Astrocyte (in vitro differentiated cells and primary cell): ENCODE results near the gene NWD2. TPM values are rescaled to one million over a fixed set of nuclear protein-coding genes. Genes with fewer than 3 reads are reported as not detected.

ENCODE experiments used
- DNase-seq: peaks from one replicate; pipeline ENCODE4 v3.0.0-alpha.2; 2010; ENCODE audit warnings: low read depth
- FAIRE-seq: peaks from 2 replicates; lab custom pipeline; 2011; peaks lifted over from hg19 to GRCh38; lab: Jason Lieb, UNC
- H2AFZ ChIP-seq: 2 replicates; pipeline ENCODE4 v1.6.0; 2012; ENCODE audit warnings: low read depth, low read length, inconsistent platforms
- H3K27ac ChIP-seq: 2 replicates; pipeline ENCODE4 v1.5.1; 2011; ENCODE audit warnings: low read depth, low read length, inconsistent platforms
- H3K27me3 ChIP-seq: 2 replicates; pipeline ENCODE4 v1.6.0; 2011; ENCODE audit warnings: low read length, inconsistent platforms; ENCODE audit not compliant: insufficient read depth
- H3K36me3 ChIP-seq: 2 replicates; pipeline ENCODE4 v1.5.1; 2011; ENCODE audit warnings: low read length, inconsistent platforms; ENCODE audit not compliant: insufficient read depth
- H3K4me1 ChIP-seq: 2 replicates; pipeline ENCODE4 v1.5.1; 2011; ENCODE audit warnings: low read length, inconsistent platforms; ENCODE audit not compliant: insufficient read depth
- H3K4me2 ChIP-seq: 2 replicates; pipeline ENCODE4 v1.6.0; 2012; ENCODE audit warnings: low read length, inconsistent platforms
- H3K4me3 ChIP-seq: 2 replicates; pipeline ENCODE4 v1.5.1; 2011; ENCODE audit warnings: low read depth, mild to moderate bottlenecking, low read length, inconsistent platforms; ENCODE audit not compliant: insufficient read depth
- H3K79me2 ChIP-seq: 2 replicates; pipeline ENCODE4 v1.6.0; 2012; ENCODE audit warnings: mild to moderate bottlenecking, low read length, inconsistent platforms; ENCODE audit not compliant: insufficient read depth
- H3K9ac ChIP-seq: 2 replicates; pipeline ENCODE4 v1.6.0; 2012; ENCODE audit warnings: mild to moderate bottlenecking, low read length, inconsistent platforms
- H3K9me3 ChIP-seq: 2 replicates; pipeline ENCODE4 v1.5.1; 2012; ENCODE audit warnings: low read depth, mild to moderate bottlenecking, low read length, inconsistent platforms; ENCODE audit not compliant: insufficient read depth
- H4K20me1 ChIP-seq: 2 replicates; pipeline ENCODE4 v1.6.0; 2012; ENCODE audit warnings: low read length, inconsistent platforms; ENCODE audit not compliant: insufficient read depth
- H3K27ac Mint-ChIP-seq: one replicate; pipeline ENCODE4 v1.8.0; 2021; ENCODE audit warnings: mild to moderate bottlenecking, mixed read lengths; ENCODE audit not compliant: unreplicated experiment
- H3K27me3 Mint-ChIP-seq: one replicate; pipeline ENCODE4 v1.8.0; 2021; ENCODE audit warnings: low read depth, mixed read lengths; ENCODE audit not compliant: unreplicated experiment
- H3K36me3 Mint-ChIP-seq: one replicate; pipeline ENCODE4 v1.8.0; 2021; ENCODE audit warnings: low read depth, mixed read lengths; ENCODE audit not compliant: unreplicated experiment
- H3K4me1 Mint-ChIP-seq: one replicate; pipeline ENCODE4 v1.8.0; 2021; ENCODE audit warnings: low read depth, mixed read lengths; ENCODE audit not compliant: unreplicated experiment
- H3K4me3 Mint-ChIP-seq: one replicate; pipeline ENCODE4 v1.8.0; 2021; ENCODE audit warnings: mild to moderate bottlenecking, moderate library complexity, mixed read lengths; ENCODE audit not compliant: unreplicated experiment
- H3K9me3 Mint-ChIP-seq: one replicate; pipeline ENCODE4 v1.8.0; 2021; ENCODE audit warnings: mild to moderate bottlenecking, mixed read lengths; ENCODE audit not compliant: unreplicated experiment
- CTCF ChIP-seq: IDR thresholded peaks from 2 replicates; pipeline ENCODE4 v1.5.1; 2011; ENCODE audit warnings: low read depth, mild to moderate bottlenecking, inconsistent platforms, low read length, moderate library complexity; ENCODE audit not compliant: insufficient read depth
- EZH2 ChIP-seq: IDR thresholded peaks from 2 replicates; pipeline ENCODE4 v1.6.1; 2012; ENCODE audit warnings: mild to moderate bottlenecking, low read length, inconsistent platforms; ENCODE audit not compliant: insufficient read depth
- total RNA-seq: library from RNA; stranded (reverse); gene quantifications from 2 replicates; pipeline ENCODE4 v1.2.1, GENCODE V29; 2021

The NWD2 gene
- total RNA-seq, 1 donor from 2014 or later, result not detected

GRCh38 chr4:37452952-37453280, 208.4 kb downstream of the NWD2 start:
- Mint-ChIP-seq H3K4me1 (peaks cover 2% of the 10 kb centered on the region), H3K36me3 (no peaks in the 10 kb centered on the region), H3K27ac (no peak overlapping the region), H3K27me3 (peaks cover 52% of the 10 kb centered on the region), H3K4me3 (peak overlapping the region; percentile 83), H3K9me3 (no peaks in the 10 kb centered on the region)
- peaks cover 39% of the 10 kb centered on the region for H3K27me3 ChIP-seq
- H2AFZ ChIP-seq, result peak overlapping the region; percentile 77
- peak overlapping the region; percentile 91 for H3K4me2 ChIP-seq
- H3K9me3 ChIP-seq, result no peaks in the 10 kb centered on the region
- H3K9ac ChIP-seq, result no peak overlapping the region
- no peak for TF ChIP-seq EZH2
- TF ChIP-seq CTCF, result peak; percentile 63
- no peaks in the 10 kb centered on the region for H3K79me2 ChIP-seq
- peak; percentile 63 for DNase-seq
- H3K36me3 ChIP-seq, result no peaks in the 10 kb centered on the region
- H4K20me1 ChIP-seq, result no peaks in the 10 kb centered on the region
- peaks cover 7% of the 10 kb centered on the region for H3K4me1 ChIP-seq
- H3K4me3 ChIP-seq, result no peak overlapping the region
- FAIRE-seq, result no peak
- no peak overlapping the region for H3K27ac ChIP-seq

GRCh38 chr4:37453281-37453998, 208.9 kb downstream of the NWD2 start:
- peak overlapping the region; percentile 91 for H3K4me2 ChIP-seq
- Mint-ChIP-seq H3K4me1 (no peaks in the 10 kb centered on the region), H3K36me3 (no peaks in the 10 kb centered on the region), H3K27me3 (peaks cover 50% of the 10 kb centered on the region), H3K27ac (no peak overlapping the region), H3K4me3 (peak overlapping the region; percentile 83), H3K9me3 (no peaks in the 10 kb centered on the region)
- H3K4me1 ChIP-seq, result peaks cover 7% of the 10 kb centered on the region
- no peaks in the 10 kb centered on the region for H3K9me3 ChIP-seq
- no peaks in the 10 kb centered on the region for H3K79me2 ChIP-seq
- DNase-seq, result peak; percentile 8
- no peak overlapping the region for H3K9ac ChIP-seq
- H3K4me3 ChIP-seq, result peak overlapping the region; percentile 49
- H2AFZ ChIP-seq, result peak overlapping the region; percentile 77
- no peak overlapping the region for H3K27ac ChIP-seq
- H3K27me3 ChIP-seq, result peaks cover 39% of the 10 kb centered on the region
- H3K36me3 ChIP-seq, result no peaks in the 10 kb centered on the region
- H4K20me1 ChIP-seq, result no peaks in the 10 kb centered on the region
- FAIRE-seq, result no peak
- TF ChIP-seq EZH2 (peak; percentile 81), CTCF (no peak)
